Endothelial cell of umbilical vein (primary cell): ENCODE results near the gene PRKAG1. TPM values are rescaled to one million over a fixed set of nuclear protein-coding genes. Genes with fewer than 3 reads are reported as not detected.

Source experiments
- BruUV-seq: library from RNA; stranded (reverse); fragments of 400-500 nt; replicated peaks from 2 replicates; lab custom pipeline; 2021; lab: Mats Ljungman, UMichigan
- CTCF ChIA-PET: fragments of 300-600, 350-600 bp; sonication (Branson Sonifier 250); formaldehyde crosslinking; loops from one replicate; lab custom pipeline; 2021; ENCODE audit warnings: antibody characterized with exemption, inconsistent platforms; lab: Charles Lee
- POLR2A ChIA-PET: fragments of 300-600, 350-600 bp; sonication (Branson Sonifier 250); formaldehyde crosslinking; loops from one replicate; lab custom pipeline; 2021; ENCODE audit warnings: antibody characterized with exemption, inconsistent platforms; lab: Charles Lee
- DNase-seq: peaks from one replicate; pipeline ENCODE4 v3.0.0-alpha.2; 2011; ENCODE audit warnings: low read depth, low spot score
- FAIRE-seq: peaks from 2 replicates; lab custom pipeline; 2011; peaks lifted over from hg19 to GRCh38; lab: Jason Lieb, UNC
- H2AFZ ChIP-seq: 2 replicates; pipeline ENCODE4 v1.6.0; 2012; ENCODE audit warnings: low read depth, low read length, control low read depth, inconsistent platforms
- H3K27ac ChIP-seq: 2 replicates; pipeline ENCODE4 v1.5.1; 2011; ENCODE audit warnings: low read depth, mild to moderate bottlenecking, control low read depth, low read length, moderate library complexity; ENCODE audit not compliant: insufficient read depth
- H3K27me3 ChIP-seq, 2 experiments: 2 replicates each; pipeline versions ENCODE4 v1.6.0 to v1.6.1; 2011; ENCODE audit warnings: low read length in 2 of 2, mixed read lengths in 1 of 2; ENCODE audit not compliant: control insufficient read depth in 2 of 2, insufficient read depth in 2 of 2
- H3K36me3 ChIP-seq, 2 experiments: 2 replicates in 1 of 2; 3 replicates in 1 of 2; pipeline ENCODE4 v1.5.1; 2011; ENCODE audit warnings: low read length in 2 of 2, mild to moderate bottlenecking in 1 of 2, moderate library complexity in 1 of 2; ENCODE audit not compliant: control insufficient read depth in 2 of 2, insufficient read depth in 2 of 2; ENCODE audit errors: extremely low read depth in 1 of 2
- H3K4me1 ChIP-seq: 3 replicates; pipeline ENCODE4 v1.5.1; 2011; ENCODE audit warnings: mild to moderate bottlenecking, low read length; ENCODE audit not compliant: control insufficient read depth, insufficient read depth; ENCODE audit errors: extremely low read depth
- H3K4me2 ChIP-seq: 2 replicates; pipeline ENCODE4 v1.6.1; 2011; ENCODE audit warnings: low read length, control low read depth, mixed read lengths; ENCODE audit not compliant: insufficient read depth
- H3K4me3 ChIP-seq, 3 experiments: fragments of 200-600 bp in 1 of 3; sonication (generic), shearing (Covaris generic) in 1 of 3; replicated peaks in 1 of 3; 2 replicates each; pipeline ENCODE4 v1.5.1; 2011 to 2016; ENCODE audit warnings: control low read depth in 3 of 3, low read length in 3 of 3, mild to moderate bottlenecking in 2 of 3, inconsistent platforms in 1 of 3, low read depth in 1 of 3, moderate library complexity in 1 of 3; ENCODE audit not compliant: insufficient read depth in 1 of 3
- H3K79me2 ChIP-seq: 2 replicates; pipeline ENCODE4 v1.6.0; 2012; ENCODE audit warnings: low read length, inconsistent platforms; ENCODE audit not compliant: control insufficient read depth, insufficient read depth
- H3K9ac ChIP-seq: replicated peaks from 2 replicates; pipeline ENCODE3; 2011; ENCODE audit warnings: low read length, control low read depth; ENCODE audit not compliant: insufficient read depth; ENCODE audit errors: extremely low read depth
- H3K9me1 ChIP-seq: replicated peaks from 3 replicates; pipeline ENCODE4 v1.6.0; 2011; ENCODE audit warnings: mild to moderate bottlenecking, low read length; ENCODE audit not compliant: control insufficient read depth, insufficient read depth; ENCODE audit errors: extremely low read depth
- H3K9me3 ChIP-seq: replicated peaks from 2 replicates; pipeline ENCODE4 v1.5.1; 2012; ENCODE audit warnings: low read length, inconsistent platforms; ENCODE audit not compliant: control insufficient read depth, insufficient read depth
- H4K20me1 ChIP-seq: replicated peaks from 2 replicates; pipeline ENCODE3; 2011; ENCODE audit warnings: mild to moderate bottlenecking, low read length; ENCODE audit not compliant: control insufficient read depth, insufficient read depth; ENCODE audit errors: extremely low read depth
- CTCF ChIP-seq, 2 donors: IDR thresholded peaks; 1 replicate in 1 of 2; 2 replicates in 1 of 2; pipeline ENCODE4 v1.5.1; 2011; ENCODE audit warnings: low read length in 2 of 2, mild to moderate bottlenecking in 2 of 2, moderate library complexity in 2 of 2, control low read depth in 1 of 2, inconsistent platforms in 1 of 2, low read depth in 1 of 2; ENCODE audit not compliant: insufficient read depth in 1 of 2; ENCODE audit errors: extremely low read depth in 1 of 2
- dilution Hi-C: fragments of 300-500 bp; cut with MboI; formaldehyde crosslinking; loops from one replicate; pipeline ENCODE4 v1.15.0; 2019; ENCODE audit warnings: low sequenced_read_pairs; ENCODE audit not compliant: extremely low pct_ligation_motif_present
- intact Hi-C: fragments of 100-400 bp; cut with micrococcal nuclease; formaldehyde crosslinking; loops from one replicate; pipeline ENCODE4 v1.10.0; 2022
- polyA plus RNA-seq, 4 experiments: library from polyadenylated mRNA; depleted of rRNA in 3 of 4; stranded (reverse) in 3 of 4; unstranded in 1 of 4; fragments of >200 nt; gene quantifications; 2 replicates each; pipeline versions ENCODE4 v1.2.1 to v1.2.3, GENCODE V29; 2011 to 2012; ENCODE audit warnings: missing spikeins in 1 of 4
- total RNA-seq: library from RNA; stranded (reverse); gene quantifications from 2 replicates; pipeline ENCODE4 v1.2.3, GENCODE V29; 2021

PRKAG1 gene
- total and polyA plus RNA-seq, 2 donors (not counting 3 experiments of a cell fraction or from before 2014, with no cell fraction given): 52.1 to 54.9 TPM

GRCh38 chr12:49059045-49059298 lies 40.4 kb upstream of the PRKAG1 start:
- no peak overlapping the region for H2AFZ ChIP-seq

More at GRCh38 chr12:49059045-49059298, 40.4 kb upstream of the PRKAG1 start:
- POLR2A ChIA-PET: interaction anchor here (1.4 to 2.2 kb wide), 2 partner anchors 11 to 72 kb away, joined by 4 to 6 read pairs; partner anchors contain the start of genes RHEBL1 and TUBA1B
- Histone ChIP-seq H3K4me3 (peak overlapping the region; percentile 73 to 97 (median 77)), H3K9me3 (no peaks in the 10 kb centered on the region), H4K20me1 (peaks cover 7% of the 10 kb centered on the region), H3K9ac (peak overlapping the region; percentile 97), H3K9me1 (no peaks in the 10 kb centered on the region), H3K27me3 (no peaks in the 10 kb centered on the region), H3K36me3 (peaks cover 9 to 12% of the 10 kb centered on the region in 2 experiments), H3K27ac (peak overlapping the region; percentile 93), H3K4me2 (peak overlapping the region; percentile 96), H3K4me1 (peaks cover 39% of the 10 kb centered on the region), H3K79me2 (peaks cover 69% of the 10 kb centered on the region)
- dilution Hi-C loops (no loop called here), intact Hi-C loops (no loop called here)
- no peak for TF ChIP-seq CTCF (IDR thresholded peaks at IDR 0.05; ENCODE audit: extremely low read depth in 1 of 2, insufficient read depth in 1 of 2, low read depth in 1 of 2, low read length in 2 of 2)
- BruUV-seq: no TSS peak
- FAIRE-seq: no peak
- no peak for DNase-seq
- CTCF ChIA-PET: interaction anchor here (0.8 to 1.5 kb wide), 5 partner anchors 11 to 62 kb away, joined by 3 to 6 read pairs (median 3); partner anchors contain the start of gene LMBR1L
